ENCODE measurements around the gene LHX3. TPM values are rescaled to one million over a fixed set of nuclear protein-coding genes. Genes with fewer than 3 reads are reported as not detected.

Gene LHX3
- total RNA-seq, 1 experiment from 2014 or later, result not detected

DNA sequence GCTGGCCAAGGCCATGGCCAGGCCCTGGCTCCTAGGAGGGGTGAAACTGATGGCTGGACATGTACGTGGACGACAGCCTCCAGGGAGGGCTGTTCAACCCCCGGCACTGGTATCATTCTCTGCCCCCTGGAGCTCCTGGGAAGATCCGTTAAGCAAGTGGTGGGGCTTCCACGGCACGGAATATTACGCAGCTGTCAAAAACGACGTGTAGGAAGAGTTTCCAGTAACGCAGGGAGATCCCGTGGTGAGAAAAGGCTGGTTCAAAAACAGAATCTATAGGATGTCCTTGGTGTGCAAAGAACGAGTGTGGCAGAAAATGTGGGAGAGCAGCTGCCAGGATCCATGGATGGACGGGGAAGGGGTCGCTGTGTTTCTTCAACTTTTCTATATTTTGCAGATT lies 50.0 kb downstream of the LHX3 start:
- Histone ChIP-seq H2BK120ac (ENCODE audit: low read depth, low read length, poor library complexity, severe bottlenecking) (no peak overlapping the region), H4K91ac (ENCODE audit: insufficient read length, low read depth, low read length) (no peak overlapping the region), H3K79me1 (ENCODE audit: insufficient read depth, low read depth, low read length, poor library complexity, severe bottlenecking) (no peaks in the 10 kb centered on the region), H3K27ac (ENCODE audit: insufficient read length, low read depth, low read length) (no peak overlapping the region), H3K9me3 (ENCODE audit: control insufficient read depth, low read depth, low read length) (no peaks in the 10 kb centered on the region), H3K27me3 (ENCODE audit: insufficient read depth, low read length) (no peaks in the 10 kb centered on the region), H3T11ph (ENCODE audit: low read length) (no peak overlapping the region), H3K14ac (ENCODE audit: insufficient read depth, low read length) (no peak overlapping the region), H2AFZ (ENCODE audit: low read length) (no peak overlapping the region), H3K23me2 (ENCODE audit: insufficient read length, low read depth, low read length, poor library complexity, severe bottlenecking) (no peaks in the 10 kb centered on the region), H3K4me2 (ENCODE audit: insufficient read depth, insufficient read length, low read length) (no peak overlapping the region), H3K9ac (ENCODE audit: extremely low read depth, insufficient read length, low read length) (no peak overlapping the region), H3K18ac (ENCODE audit: insufficient read length, low read depth, low read length) (no peak overlapping the region), H4K8ac (replicated peaks; ENCODE audit: insufficient read length, low read depth, low read length) (no peak overlapping the region), H4K5ac (ENCODE audit: insufficient read length, low read depth, low read length) (no peak overlapping the region), H3K79me2 (ENCODE audit: insufficient read depth, low read length) (no peaks in the 10 kb centered on the region), H2BK15ac (ENCODE audit: low read depth, low read length) (no peak overlapping the region), H3K4me1 (ENCODE audit: insufficient read depth, low read length) (no peaks in the 10 kb centered on the region), H3K23ac (ENCODE audit: insufficient read length, low read depth, low read length) (no peak overlapping the region), H2AK5ac (ENCODE audit: insufficient read length, low read length) (no peak overlapping the region), H2BK12ac (ENCODE audit: insufficient read length, low read depth, low read length) (no peak overlapping the region), H3K4ac (ENCODE audit: low read depth, low read length) (no peak overlapping the region), H2BK20ac (ENCODE audit: low read depth, low read length, poor library complexity, severe bottlenecking) (no peak overlapping the region), H3K56ac (ENCODE audit: insufficient read length, low read depth, low read length) (no peak overlapping the region), H2BK5ac (ENCODE audit: insufficient read length, low read length) (no peak overlapping the region), H4K20me1 (ENCODE audit: control insufficient read depth, insufficient read depth, insufficient read length) (no peaks in the 10 kb centered on the region)
- no peak for TF ChIP-seq CTCF (conservative IDR thresholded peaks at IDR 0.05)
- Mint-ChIP-seq H3K4me1 (peaks cover 5 to 7% of the 10 kb centered on the region in 2 experiments), H3K4me3 (no peak overlapping the region; a peak in 1 of 5 replicates), H3K27ac (no peak overlapping the region; a peak in 1 of 7 replicates), H3K36me3 (ENCODE audit: insufficient read depth in 1 of 3, low read depth in 3 of 3) (no peaks in the 10 kb centered on the region; a peak in 1 of 7 replicates), H3K27me3 (ENCODE audit: low read depth) (peaks cover 11% of the 10 kb centered on the region), H3K9me3 (peaks cover 0 to 3% of the 10 kb centered on the region in 2 experiments; a peak in 2 of 5 replicates)
- no peak for DNase-seq
- no CpG with 5 or more reads among the region's 14 CpGs for WGBS (ENCODE audit: extremely low coverage, insufficient read length, low lambda C conversion rate)

All from H9 (cell line).